HPDE6-E6E7 (cell line): ENCODE measurements around the gene DNAL1.

Experiments used
- DNase-seq: peaks from one replicate; pipeline ENCODE4 v3.0.0; 2011; ENCODE audit warnings: missing footprints; ENCODE audit errors: extremely low spot score

The DNAL1 gene

DNA sequence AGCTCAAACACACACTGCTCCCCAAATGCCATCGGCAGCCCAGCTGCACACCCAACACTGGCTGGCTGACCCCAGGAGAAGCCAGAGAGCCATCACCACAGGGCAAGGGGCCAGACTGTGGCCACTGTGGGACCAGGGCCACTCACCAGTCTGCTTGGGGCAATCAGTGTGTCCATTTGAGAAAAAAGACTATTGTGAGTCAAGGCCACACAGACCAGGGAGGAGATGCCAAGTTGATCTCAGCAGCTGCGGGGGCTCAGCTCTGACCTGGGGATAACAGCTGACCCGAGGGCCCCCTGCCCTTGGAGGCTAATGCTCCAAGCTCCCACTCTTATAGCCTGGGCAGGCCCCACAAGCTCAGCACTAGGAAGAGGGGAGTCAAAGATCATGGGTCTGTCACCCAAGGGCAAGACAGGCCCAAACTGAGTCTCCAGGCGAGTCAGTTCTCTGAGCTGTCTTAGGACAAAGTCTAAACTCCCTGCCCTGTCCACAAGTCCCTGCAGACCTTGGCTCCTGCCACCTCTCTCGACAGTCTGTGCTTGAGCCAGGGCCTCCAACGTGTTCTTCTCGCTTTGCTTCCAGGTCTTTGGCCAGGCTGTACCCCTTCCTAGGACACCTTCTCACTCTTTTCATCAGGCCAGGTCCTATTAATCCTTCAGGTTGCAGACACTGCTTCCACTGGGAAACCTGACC is 99.5 kb downstream of the DNAL1 start:
- DNase-seq: no peak

DNA sequence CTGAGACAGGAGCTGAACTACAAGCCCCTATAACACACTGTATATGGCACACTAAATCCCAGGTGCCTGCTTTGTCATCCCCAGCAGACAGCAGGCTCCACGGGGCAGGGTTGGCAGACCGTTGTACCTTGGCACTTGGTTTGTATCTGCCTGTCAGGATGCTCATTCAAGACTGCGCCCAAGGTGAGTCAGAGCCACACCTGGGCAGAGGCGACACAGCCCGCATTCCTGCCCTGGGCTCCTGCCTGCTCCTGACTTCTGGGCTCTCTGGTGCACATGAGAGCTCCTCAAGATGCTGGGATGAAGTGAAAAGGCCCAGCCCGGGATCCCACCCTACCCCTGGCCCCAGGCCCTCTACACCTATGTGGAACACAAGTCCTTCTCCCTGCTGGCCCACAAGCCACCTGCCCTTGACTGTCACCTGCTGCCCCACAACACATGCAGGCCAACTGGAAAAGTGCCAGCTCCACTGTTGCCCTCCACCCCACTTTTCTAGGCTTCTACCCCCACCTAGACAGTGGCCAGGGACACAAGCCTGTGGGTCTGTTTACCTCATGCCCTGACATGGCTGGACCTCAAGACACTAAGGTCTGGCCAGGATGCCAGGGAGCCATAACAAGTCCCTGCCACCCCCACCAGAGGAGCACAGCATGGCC is 100.2 kb downstream of the DNAL1 start:
- peak; percentile 73 for DNase-seq

DNA sequence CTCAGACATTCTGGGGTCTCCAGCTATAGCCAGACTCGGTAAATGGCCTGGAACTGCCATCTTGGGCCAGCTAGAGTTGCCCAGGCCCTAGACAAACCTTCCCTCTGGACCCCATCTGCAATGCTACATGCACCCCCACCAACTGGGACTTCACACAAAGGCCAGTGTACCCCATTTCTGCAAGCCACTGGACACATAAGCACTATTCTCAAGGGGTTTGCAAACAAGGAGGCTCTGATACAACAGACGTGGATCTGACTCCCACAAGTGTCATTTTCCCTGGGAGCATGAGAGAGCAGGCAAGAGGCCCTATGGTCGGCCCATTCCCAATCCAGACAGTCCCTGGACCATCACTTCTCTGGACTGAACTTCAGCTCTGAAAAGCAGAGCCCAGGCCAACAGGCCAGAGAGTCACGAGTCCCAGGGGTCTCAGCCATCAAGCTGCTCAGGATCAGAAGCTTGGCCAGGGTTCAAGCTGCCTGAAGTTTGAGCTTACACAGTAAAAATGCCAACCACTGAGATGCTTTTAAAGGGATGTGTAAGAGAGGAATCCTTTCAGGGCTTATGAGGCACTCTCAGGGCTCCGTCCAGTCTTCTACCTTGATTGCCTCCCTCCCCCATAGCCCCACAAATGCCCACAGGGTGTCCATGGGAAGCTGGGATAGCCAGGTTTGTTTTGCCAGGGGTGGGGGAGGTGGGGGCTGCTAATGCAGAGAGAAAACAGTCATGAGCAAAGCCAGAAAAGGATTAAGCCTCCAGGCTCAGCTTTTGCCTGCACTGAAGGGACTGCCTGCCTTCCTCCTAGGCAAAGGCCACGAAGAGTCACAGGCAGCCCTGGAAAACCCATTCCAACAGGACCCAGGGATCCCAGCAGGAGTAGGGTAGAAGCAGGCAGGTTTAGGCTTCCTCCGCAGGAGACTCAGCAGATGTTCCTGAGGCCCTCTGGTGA is 101.1 kb downstream of the DNAL1 start:
- DNase-seq: no peak

DNA sequence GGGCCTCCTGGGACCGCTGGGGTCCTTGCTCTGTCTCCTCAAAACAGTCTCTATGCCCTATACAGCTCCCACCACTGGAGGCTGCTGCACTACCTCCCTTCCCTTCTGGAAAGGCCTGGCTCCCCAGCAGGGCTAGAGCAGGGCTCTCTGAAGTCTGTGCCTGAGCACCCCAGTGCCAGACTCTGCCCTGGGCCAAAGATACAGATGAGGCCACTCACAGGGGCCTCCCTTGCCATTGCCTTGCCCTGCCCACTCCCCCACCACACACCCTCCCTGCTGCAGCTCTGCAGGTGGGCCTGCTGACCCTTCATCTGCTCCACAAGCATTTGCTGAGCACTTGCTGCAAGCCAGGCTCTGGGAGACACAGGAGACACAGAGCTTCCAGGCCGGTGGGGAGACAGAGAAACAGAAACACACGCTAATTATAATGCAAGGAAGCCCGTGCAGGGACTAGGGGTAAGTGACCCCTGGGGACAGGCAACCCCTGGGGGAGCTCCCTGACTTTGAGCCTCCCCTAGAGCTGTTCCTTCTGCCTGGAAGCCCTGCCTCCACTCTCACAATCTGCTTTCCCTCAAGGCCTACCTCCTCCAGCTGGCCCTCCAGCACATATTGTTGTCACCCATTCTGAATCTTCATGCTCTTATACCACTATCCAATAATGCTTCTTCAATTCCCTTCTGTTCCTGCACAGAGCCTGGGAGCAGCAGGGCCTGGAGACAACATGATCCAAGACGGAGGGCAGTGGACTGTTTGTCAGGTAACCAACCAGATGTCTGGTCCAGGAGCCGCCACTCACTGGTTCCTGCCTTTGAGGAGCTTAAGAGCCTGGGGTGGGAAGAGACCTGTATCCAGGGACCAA is 102.0 kb downstream of the DNAL1 start:
- no peak for DNase-seq

DNA sequence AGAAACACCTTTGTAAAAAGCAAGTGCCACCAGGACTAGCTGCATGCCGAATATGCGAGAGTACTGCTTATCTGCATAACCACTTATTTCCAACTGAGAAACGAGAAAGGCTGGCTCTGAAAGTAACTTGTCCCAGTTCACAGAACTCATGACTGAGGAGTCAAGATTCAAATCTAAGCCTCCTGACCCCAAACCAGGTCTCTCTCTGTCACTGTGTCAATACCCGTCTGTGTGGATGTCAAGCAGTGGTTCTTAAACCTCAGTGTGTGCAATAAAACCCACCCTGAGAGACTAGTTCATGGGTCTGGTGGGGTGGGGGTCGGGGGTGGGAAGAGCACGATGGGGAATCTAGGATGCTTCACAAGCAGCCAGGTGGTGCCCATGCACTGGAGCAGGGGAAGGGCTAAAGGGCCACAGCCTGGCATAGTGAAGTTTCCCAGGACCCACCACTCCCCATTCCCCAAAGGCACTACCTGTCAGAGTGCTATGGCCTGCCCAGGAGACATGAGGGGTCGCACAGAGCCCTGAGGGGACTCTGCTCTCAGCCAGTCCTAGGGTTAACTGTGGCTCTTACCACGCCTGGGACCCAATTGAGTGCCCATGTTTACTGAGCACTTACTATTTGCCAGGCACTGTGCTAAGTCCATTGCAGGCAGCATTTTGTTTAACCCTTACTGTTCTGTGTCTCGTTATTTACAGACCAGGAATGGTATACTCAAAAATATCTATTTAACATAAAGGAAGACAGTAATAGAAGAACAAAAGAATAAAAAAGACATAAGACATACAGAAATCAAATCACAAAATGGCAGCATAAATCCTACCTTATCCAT is 102.8 kb downstream of the DNAL1 start:
- no peak for DNase-seq

DNA sequence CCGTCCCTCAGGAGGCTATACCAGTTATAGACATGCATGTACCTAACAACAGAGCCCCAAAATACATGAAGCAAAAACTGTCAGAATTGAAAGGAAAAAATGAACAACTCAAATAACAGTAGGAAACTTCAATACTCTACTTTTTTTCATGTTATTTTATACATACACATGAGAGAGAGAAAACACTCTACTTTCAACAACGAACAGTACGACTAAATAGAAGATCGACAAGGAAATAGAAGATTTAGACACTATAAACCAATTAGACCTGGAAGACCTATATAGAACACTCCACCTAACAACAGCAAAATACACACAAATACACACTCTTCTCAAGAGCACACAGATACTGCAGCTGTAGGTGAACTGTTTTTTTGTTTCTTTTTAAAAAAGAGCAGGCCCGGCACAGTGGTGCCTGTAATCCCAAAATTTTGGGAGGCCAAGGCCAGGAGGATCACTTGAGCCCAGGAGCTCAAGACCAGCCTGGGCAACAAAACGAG is 104.1 kb downstream of the DNAL1 start:
- no peak for DNase-seq

DNA sequence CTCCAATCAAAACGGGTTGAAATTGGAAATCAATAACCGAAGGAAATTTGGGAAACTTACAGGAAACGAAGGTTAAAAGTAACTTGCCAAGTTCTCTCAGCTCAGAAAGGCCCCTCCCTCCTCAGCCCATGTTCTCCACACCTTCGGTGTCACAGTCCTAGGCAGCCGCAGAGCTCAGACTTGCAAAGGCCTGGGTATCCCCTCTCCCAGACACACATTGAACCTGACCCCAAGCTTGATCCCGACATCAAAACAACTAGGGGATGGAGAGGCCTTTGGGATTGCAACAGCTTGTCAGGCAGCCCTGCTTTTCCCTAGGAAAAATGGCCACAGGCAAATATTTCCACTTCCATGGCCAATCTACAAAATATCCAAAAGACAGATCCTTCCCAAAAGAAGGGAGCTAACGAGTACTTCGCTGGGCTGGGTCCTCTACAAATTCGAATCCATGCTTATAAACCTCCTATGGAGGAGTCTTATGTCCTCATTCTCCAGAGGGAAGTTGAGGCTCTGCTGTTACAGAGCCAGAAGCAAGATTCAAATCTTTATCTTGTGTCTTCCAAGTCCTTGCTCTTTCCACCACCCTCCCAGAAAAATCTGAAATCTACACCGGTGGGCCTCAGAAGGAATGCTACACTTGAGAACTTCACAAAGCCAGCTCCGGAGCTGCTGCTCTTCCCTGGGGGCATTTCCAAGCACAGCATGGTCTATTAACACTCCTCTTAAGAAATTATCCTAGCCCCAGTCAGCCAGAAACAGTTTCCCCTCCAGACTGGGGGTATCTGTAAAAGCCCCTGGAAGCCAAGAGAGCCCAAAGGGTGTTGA is 105.1 kb downstream of the DNAL1 start:
- DNase-seq: no peak

DNA sequence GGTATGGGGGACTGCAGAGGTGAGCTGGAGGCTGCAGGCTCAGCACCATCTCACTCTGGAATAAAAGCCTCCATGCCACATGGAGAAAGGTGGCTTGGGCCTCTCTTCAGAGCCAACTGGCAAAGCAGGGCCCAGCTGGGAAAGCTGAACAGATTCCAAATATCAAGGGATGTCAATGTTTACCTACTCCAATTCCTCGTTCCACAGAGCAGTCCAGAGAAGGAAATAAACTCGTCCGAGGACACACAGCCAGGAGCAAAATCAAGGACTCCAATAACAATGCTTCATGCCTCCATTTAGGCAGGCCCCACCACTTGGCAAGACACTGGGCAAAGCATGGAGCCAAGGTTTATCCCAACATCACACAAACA is 105.7 kb downstream of the DNAL1 start:
- DNase-seq: no peak

DNA sequence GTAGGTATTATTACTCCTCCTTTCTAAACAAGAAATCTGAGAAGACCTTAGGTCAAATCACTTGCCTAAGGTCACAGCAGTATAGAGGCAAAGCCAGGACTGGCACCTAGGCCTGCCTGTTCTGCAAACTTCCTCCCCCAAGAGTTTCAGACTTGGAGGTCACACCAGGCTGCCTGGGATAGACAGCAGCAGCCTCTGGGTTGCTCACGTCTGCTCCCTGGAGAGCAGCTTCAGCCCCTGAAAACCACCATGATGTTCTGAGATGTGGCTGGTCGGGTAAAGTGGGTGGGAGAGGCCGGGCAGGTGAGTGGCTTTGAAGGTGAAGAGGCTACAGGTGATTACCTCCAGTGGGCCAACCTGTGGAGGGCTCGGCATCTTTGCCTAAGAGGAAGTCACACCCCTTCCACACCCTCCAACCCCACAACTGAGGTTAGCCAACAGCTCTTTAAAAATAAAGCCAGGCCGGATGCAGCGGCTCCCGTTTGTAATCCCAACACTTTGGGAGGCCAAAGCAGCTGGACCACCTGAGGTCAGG is 106.4 kb downstream of the DNAL1 start:
- DNase-seq: no peak

DNA sequence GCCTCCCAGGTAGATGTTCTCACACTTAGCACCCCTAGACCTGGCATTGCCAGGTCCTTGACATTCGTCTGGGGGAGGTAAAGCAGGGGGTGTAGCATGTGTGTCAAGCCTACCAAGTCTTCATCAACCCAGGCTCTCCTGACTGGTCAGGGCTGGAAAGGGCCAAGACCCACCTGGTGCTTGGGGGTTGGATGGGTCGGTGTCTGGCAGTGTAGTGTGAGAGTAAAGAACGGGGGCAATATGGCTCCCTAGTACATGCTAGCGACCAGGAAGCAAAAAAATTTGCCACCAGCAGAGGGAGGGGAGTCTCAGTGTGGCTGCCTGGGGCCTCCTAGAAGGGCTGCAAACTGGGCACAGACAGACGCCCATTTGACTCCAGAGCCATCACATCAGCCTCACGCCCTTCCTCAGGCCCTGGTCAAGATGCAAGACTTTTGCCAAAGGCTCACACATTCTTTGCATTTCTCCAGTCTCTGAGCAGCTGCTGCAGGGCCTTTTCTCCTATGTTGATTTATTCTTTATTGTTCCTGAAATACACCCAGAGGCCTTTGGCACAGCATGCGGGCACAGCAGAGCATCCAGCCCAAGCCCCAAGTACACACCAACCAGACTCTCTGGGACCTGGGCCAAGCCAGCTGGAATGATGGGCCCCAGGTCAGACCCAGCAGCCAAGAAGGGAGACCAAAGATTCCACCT is 107.7 kb downstream of the DNAL1 start:
- no peak for DNase-seq
